Memory B cell (primary cell): ENCODE results near the gene MCOLN1.

ENCODE experiments used
- ATAC-seq: fragments of 150-1000 bp; cut with Tn5 transposase; 2 replicates; pipeline ENCODE4 v1.10.0; 2021; ENCODE audit warnings: low read depth, mild to moderate bottlenecking, moderate library complexity
- DNase-seq, 2 donors: peaks; one replicate each; pipeline ENCODE4 v3.0.0; 2022; ENCODE audit warnings: low spot score in 2 of 2
- H3K27ac Mint-ChIP-seq: one replicate; pipeline ENCODE4 v1.8.0; 2022; ENCODE audit warnings: mild to moderate bottlenecking, moderate library complexity, mixed read lengths
- H3K27me3 Mint-ChIP-seq: one replicate; pipeline ENCODE4 v1.8.0; 2022; ENCODE audit warnings: mixed read lengths
- H3K36me3 Mint-ChIP-seq: one replicate; pipeline ENCODE4 v1.8.0; 2022; ENCODE audit warnings: mild to moderate bottlenecking, mixed read lengths
- H3K4me1 Mint-ChIP-seq: one replicate; pipeline ENCODE4 v1.8.0; 2022; ENCODE audit warnings: mixed read lengths
- H3K4me3 Mint-ChIP-seq: one replicate; pipeline ENCODE4 v1.8.0; 2022; ENCODE audit warnings: mild to moderate bottlenecking, moderate library complexity, mixed read lengths
- H3K9me3 Mint-ChIP-seq: one replicate; pipeline ENCODE4 v1.8.0; 2022; ENCODE audit warnings: mixed read lengths

MCOLN1 gene

DNA sequence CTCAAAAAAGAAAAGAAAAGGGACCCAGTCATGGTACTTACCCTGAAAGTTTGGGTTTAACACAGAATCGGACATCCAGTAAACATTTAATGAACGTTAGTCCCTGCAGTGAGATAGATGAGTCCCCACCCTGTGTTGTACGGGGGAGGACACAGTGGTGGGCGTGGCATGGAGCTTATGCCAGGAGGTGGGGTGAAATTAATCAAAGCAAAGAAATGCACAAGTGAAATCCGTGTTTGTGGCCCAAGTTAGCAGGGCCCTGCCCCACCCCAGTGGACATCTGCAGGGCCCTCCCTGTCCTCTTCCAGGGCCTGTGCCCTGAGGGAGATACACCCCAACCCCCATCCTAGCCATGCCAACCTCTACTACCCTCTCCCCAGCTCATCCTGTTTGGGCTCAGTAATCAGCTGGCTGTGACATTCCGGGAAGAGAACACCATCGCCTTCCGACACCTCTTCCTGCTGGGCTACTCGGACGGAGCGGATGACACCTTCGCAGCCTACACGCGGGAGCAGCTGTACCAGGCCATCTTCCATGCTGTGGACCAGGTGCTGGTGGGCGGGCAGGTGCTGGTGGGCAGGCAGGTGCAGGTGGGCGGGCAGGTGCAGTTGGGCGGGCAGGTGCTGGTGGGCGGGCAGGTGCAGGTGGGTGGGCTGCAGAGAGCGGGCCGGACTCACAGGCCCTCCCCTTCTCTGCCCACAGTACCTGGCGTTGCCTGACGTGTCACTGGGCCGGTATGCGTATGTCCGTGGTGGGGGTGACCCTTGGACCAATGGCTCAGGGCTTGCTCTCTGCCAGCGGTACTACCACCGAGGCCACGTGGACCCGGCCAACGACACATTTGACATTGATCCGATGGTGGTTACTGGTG lies 3.9 kb downstream of the MCOLN1 start:
- no peak for ATAC-seq
- no peak for DNase-seq
- H3K4me3 Mint-ChIP-seq, result no peak overlapping the region
- no peak overlapping the region for H3K27ac Mint-ChIP-seq
- no peaks in the 10 kb centered on the region for H3K27me3 Mint-ChIP-seq
- H3K9me3 Mint-ChIP-seq, result no peaks in the 10 kb centered on the region
- H3K36me3 Mint-ChIP-seq, result peaks cover 7% of the 10 kb centered on the region
- H3K4me1 Mint-ChIP-seq, result peaks cover 14% of the 10 kb centered on the region

DNA sequence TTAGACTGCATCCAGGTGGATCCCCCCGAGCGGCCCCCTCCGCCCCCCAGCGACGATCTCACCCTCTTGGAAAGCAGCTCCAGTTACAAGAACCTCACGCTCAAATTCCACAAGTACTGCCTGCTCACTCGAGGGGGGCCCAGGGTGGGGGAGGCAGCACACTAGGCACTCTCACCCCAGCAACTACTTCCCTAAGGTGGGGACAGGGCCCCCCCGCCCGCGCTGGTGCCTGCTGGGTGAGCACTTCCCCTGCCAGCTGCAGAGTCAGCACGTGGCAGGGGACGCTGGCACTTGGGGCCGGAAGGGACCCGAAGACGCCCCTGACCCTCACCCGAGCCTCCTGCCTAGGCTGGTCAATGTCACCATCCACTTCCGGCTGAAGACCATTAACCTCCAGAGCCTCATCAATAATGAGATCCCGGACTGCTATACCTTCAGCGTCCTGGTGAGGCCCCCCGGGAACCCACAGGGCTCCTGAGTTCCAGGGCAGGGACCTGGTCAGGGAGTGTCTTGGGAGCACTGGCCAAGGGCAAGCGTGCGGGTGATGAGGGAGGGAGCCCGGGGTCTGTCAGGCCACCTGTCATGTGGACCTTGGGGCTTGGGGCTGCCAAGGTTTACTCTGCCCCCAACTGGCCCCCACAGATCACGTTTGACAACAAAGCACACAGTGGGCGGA lies 5.2 kb downstream of the MCOLN1 start:
- peaks cover 7% of the 10 kb centered on the region for H3K36me3 Mint-ChIP-seq
- H3K9me3 Mint-ChIP-seq, result no peaks in the 10 kb centered on the region
- no peaks in the 10 kb centered on the region for H3K27me3 Mint-ChIP-seq
- H3K4me3 Mint-ChIP-seq, result no peak overlapping the region
- peaks cover 5% of the 10 kb centered on the region for H3K4me1 Mint-ChIP-seq
- DNase-seq (no peak), ATAC-seq (peak; percentile 44)
- no peak overlapping the region for H3K27ac Mint-ChIP-seq

DNA sequence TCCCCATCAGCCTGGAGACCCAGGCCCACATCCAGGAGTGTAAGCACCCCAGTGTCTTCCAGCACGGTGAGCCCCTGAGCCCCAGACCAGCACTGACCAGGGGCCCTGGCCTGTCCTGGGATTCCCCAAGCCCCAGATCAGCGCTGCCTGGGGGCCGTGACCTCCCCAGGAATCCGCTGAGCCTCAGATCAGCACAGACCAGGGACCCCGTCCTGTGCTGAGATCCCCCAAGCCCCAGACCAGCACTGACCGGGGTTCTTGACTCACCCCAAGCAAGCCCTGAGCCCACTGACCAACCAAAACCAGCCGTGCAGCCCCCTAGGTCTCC lies 5.7 kb downstream of the MCOLN1 start:
- H3K27ac Mint-ChIP-seq, result no peak overlapping the region
- ATAC-seq, result no peak
- DNase-seq, result no peak
- H3K27me3 Mint-ChIP-seq, result no peaks in the 10 kb centered on the region
- H3K4me1 Mint-ChIP-seq, result peaks cover 8% of the 10 kb centered on the region
- no peak overlapping the region for H3K4me3 Mint-ChIP-seq
- no peaks in the 10 kb centered on the region for H3K9me3 Mint-ChIP-seq
- peaks cover 7% of the 10 kb centered on the region for H3K36me3 Mint-ChIP-seq

DNA sequence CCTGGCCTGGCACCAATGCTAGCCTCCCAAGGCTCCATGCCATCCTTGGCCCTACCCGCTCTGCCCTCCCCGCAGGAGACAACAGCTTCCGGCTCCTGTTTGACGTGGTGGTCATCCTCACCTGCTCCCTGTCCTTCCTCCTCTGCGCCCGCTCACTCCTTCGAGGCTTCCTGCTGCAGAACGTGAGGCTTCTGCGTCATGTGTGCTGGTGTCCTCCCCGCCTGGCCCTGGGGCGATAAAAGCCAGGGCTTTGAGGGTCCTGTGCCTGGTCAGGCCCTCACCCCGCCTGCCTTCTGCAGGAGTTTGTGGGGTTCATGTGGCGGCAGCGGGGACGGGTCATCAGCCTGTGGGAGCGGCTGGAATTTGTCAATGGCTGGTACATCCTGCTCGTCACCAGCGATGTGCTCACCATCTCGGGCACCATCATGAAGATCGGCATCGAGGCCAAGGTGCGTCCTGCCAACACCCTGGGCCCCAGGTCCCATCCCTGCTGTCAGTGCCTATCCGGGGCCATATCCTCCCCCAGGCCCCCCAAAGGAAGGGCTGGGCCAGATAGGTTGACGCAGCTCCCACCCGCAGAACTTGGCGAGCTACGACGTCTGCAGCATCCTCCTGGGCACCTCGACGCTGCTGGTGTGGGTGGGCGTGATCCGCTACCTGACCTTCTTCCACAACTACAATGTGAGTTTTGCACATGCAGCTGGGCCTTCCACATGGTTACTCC lies 6.3 kb downstream of the MCOLN1 start:
- no peak for ATAC-seq

DNA sequence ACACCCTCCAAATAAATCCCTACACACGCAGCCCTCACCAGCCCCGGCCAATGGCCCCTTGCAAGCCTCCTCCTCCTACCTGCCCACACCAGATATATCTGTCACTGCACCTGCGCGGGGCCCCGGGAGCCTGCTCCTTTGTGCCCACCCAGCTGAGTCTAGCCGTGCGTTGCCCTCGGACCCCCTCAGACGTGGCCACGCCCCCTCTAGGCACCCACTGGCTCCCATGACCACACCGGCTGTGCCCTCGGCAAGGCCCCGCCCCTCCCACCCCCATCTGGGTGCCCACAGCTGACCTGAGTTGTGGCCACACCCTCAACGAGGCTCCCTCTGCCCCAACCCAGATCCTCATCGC lies 6.8 kb downstream of the MCOLN1 start:
- DNase-seq (no peak), ATAC-seq (no peak)
- Mint-ChIP-seq H3K4me3 (no peak overlapping the region), H3K9me3 (no peaks in the 10 kb centered on the region), H3K27ac (no peak overlapping the region), H3K36me3 (peaks cover 7% of the 10 kb centered on the region), H3K27me3 (no peaks in the 10 kb centered on the region), H3K4me1 (peaks cover 5% of the 10 kb centered on the region)

More for the DNA sequence above, 6.3 kb downstream of the MCOLN1 start:
- no peak for DNase-seq
- Mint-ChIP-seq H3K36me3 (peaks cover 7% of the 10 kb centered on the region), H3K27me3 (no peaks in the 10 kb centered on the region), H3K27ac (no peak overlapping the region), H3K9me3 (no peaks in the 10 kb centered on the region), H3K4me1 (peaks cover 5% of the 10 kb centered on the region), H3K4me3 (no peak overlapping the region)

DNA sequence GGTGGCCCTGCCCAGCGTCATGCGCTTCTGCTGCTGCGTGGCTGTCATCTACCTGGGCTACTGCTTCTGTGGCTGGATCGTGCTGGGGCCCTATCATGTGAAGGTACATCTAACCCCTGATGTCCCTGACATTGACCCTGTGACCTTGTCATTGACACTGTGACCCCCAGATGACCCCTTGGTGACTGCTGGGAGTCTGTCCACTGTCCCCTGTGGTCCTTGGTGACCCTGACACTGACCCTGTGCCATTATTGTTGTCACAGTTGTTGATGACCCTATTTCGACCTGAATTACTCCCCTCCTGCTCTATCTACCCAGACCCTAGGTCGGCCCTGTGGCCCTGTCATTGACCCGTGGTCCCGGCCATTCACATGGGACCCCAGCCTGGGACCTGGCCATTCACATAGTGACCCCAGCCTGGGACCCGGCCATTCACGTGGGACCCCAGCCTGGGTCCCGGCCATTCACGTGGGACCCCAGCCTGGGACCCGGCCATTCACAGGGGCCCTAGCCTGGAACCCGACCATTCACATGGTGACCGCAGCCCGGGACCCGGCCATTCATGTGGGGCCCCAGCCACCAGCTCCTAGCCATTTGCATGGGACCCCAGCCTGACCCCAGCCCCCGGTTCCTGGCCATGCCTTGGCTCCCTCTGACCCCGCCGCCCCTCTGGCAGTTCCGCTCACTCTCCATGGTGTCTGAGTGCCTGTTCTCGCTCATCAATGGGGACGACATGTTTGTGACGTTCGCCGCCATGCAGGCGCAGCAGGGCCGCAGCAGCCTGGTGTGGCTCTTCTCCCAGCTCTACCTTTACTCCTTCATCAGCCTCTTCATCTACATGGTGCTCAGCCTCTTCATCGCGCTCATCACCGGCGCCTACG lies 7.4 kb downstream of the MCOLN1 start:
- DNase-seq (no peak), ATAC-seq (no peak)
- peaks cover 10% of the 10 kb centered on the region for H3K4me1 Mint-ChIP-seq
- H3K27ac Mint-ChIP-seq, result no peak overlapping the region
- peaks cover 7% of the 10 kb centered on the region for H3K36me3 Mint-ChIP-seq
- H3K9me3 Mint-ChIP-seq, result no peaks in the 10 kb centered on the region
- no peak overlapping the region for H3K4me3 Mint-ChIP-seq
- H3K27me3 Mint-ChIP-seq, result no peaks in the 10 kb centered on the region

DNA sequence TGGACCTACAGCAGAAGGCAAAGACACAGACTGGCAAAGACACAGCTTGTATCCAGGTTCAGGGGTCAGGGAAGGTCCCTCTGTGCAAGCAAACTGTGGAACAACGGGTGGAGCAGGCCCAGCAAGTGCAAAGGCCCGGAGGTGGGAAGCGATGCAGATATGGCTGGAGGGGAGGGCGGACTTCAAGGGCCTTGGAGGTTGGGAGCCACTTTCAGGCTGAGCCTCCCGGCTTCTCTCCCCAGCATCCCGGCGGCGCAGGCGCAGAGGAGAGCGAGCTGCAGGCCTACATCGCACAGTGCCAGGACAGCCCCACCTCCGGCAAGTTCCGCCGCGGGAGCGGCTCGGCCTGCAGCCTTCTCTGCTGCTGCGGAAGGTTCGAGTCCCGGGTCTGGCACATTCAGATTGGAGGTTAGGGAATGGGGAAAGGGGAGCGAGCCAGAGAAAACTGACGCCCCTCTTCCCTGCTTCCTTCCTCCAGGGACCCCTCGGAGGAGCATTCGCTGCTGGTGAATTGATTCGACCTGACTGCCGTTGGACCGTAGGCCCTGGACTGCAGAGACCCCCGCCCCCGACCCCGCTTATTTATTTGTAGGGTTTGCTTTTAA lies 11.0 kb downstream of the MCOLN1 start:
- ATAC-seq, result no peak
- no peaks in the 10 kb centered on the region for H3K9me3 Mint-ChIP-seq
- H3K4me3 Mint-ChIP-seq, result peak overlapping the region; percentile 94
- no peak for DNase-seq
- no peak overlapping the region for H3K27ac Mint-ChIP-seq
- no peaks in the 10 kb centered on the region for H3K27me3 Mint-ChIP-seq
- peaks cover 24% of the 10 kb centered on the region for H3K4me1 Mint-ChIP-seq
- H3K36me3 Mint-ChIP-seq, result peaks cover 6% of the 10 kb centered on the region

DNA sequence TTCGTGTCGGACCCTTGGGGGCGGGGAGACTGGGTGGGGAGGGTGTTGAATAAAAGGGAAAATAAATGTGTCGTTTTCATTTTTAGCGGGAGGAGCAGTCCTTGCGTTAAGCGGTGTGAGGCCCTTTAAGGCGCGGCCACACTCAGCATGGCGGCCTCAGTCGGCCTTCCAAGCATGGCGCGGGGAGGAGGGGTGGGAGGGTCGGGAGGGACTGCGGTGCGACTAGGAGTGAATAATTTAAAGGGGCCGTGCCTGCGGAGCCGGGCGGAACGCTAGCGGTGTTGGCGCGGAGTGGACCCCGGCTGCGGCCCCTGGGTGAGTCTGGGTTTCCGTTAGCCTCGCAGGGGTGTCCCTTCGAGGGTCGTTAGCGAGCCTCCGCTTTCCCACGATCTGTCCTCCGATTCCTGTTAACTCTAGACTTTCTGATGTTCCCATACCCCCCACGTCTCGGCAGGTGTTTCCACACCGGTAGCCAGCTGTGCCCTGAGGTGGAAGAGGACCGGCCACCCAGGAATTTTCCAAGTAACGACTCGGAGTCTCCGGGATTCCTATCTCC lies 11.6 kb downstream of the MCOLN1 start:
- H3K36me3 Mint-ChIP-seq, result peaks cover 9% of the 10 kb centered on the region
- H3K27me3 Mint-ChIP-seq, result no peaks in the 10 kb centered on the region
- H3K4me3 Mint-ChIP-seq, result peak overlapping the region; percentile 94
- ATAC-seq (peak; percentile 57), DNase-seq (peak; percentile 66 to 71)
- peaks cover 24% of the 10 kb centered on the region for H3K4me1 Mint-ChIP-seq
- peak overlapping the region; percentile 90 for H3K27ac Mint-ChIP-seq
- H3K9me3 Mint-ChIP-seq, result no peaks in the 10 kb centered on the region

DNA sequence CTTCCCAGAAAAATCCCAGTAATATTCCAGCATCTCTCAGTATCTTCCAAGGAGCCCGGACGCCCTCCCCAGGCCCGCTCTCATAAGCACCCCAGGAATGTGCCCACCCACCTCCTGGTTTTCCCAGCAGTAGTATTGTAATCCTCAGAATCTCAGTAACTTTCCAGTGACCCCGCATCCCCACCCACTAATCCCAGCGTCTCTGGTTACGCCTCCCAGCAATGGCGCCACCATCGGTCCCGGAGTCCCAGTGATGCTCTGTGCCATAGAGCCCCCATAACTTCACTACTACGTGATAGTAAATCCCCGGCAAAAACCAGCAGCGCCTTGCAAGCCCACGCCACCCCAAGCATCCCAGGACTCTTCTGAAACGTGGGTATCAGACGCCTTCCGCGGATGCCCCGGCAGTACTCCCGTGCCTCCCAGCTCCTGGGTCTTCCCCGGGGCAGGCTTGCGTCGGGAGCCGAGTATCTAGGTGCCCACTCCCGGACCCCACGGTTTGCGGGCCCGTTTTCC lies 12.2 kb downstream of the MCOLN1 start:
- H3K4me1 Mint-ChIP-seq, result peaks cover 24% of the 10 kb centered on the region

DNA sequence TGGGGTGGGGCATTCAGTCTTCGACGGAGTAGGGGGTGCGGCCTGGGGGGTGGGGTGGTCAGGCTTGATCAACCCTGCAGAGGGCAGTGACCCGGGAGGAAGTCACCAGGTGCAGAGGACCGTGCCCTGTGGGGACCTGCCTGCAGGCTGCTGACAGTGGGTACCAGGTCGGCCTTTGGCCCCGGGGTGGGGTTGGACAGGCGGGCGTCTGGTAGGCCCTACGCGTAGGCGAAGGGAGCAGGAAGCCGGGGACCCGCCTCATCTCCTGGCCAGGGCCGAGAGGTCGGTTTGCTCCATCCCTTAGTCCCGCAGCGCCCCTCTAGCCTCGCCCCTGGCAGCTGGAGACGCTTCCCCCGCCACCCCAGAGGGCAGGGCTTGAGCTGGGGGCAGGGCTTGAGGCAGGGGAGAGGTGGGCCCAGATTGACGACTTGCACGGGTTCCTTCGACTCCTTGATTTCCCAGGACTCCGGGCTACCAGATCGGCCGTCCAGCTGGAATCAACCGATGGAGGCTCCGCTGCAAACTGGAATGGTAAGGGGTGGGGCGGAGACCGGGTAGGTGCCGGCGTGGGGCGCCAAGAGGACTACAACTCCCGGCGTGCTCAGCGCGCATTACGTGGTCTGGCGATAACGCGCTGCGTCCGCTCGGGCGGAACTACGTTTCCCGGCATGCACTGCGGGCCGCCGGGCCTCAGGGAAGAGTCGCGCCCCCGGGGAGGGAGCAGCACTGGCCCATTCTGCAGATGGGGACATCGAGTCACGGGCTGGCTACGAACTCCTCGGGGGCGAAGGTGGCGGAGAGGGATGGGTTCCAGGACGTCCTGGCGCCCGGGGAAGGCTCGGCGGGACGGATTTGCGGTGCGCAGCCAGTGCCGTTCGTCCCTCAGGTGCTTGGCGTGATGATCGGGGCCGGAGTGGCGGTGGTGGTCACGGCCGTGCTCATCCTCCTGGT lies 12.9 kb downstream of the MCOLN1 start, which contains the start of gene PNPLA6:
PNPLA6 (plus strand) TSS at position 671 of the 951 bp plus-strand sequence; CDS start at position 743, 72 bp downstream.
- ATAC-seq, result peak; percentile 75
- Mint-ChIP-seq H3K9me3 (no peaks in the 10 kb centered on the region), H3K4me3 (peak within 1 kb of the TSS; percentile 94), H3K27me3 (no peaks in the 10 kb centered on the region), H3K36me3 (peaks cover 11% of the 10 kb centered on the region), H3K4me1 (peaks cover 24% of the 10 kb centered on the region), H3K27ac (peak within 1 kb of the TSS; percentile 90)
- peak; percentile 92 to 98 for DNase-seq

More for the DNA sequence above, 12.2 kb downstream of the MCOLN1 start:
- ATAC-seq, result peak; percentile 12
- Mint-ChIP-seq H3K27ac (peak overlapping the region; percentile 90), H3K36me3 (peaks cover 7% of the 10 kb centered on the region), H3K9me3 (no peaks in the 10 kb centered on the region), H3K4me3 (peak overlapping the region; percentile 94), H3K27me3 (no peaks in the 10 kb centered on the region)
- DNase-seq, result peak in 1 of 2 donors; percentile 48

DNA sequence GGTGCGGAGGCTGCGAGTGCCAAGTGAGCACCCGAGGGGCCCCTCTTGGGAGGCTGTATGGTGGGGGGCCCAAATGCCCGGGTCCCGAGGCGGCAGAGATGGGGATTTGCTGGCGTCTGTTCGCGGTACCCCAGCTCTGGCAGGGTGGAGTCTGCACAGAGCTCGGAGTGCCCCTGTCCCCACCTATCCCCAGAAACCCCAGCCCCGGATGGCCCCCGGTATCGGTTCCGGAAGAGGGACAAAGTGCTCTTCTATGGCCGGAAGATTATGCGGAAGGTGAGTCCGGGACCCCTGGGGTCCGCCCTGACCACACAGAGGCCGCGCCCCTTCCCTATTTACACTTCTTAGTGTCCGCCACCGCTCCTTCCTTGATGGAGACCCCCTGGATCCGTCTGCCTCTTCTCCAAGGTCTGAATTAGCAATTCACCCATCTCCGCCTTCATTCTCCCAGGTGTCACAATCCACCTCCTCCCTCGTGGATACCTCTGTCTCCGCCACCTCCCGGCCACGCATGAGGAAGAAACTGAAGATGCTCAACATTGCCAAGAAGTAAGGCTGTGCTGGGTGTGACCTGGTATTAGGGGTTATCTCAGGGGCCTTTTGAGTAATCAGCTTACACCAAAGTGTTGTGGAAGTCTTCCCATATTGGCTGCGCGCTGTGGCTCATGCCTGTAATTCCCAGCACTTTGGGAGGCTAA lies 13.7 kb downstream of the MCOLN1 start:
- Mint-ChIP-seq H3K4me3 (peak overlapping the region; percentile 94), H3K4me1 (peaks cover 24% of the 10 kb centered on the region), H3K9me3 (no peaks in the 10 kb centered on the region), H3K36me3 (peaks cover 12% of the 10 kb centered on the region), H3K27me3 (no peaks in the 10 kb centered on the region), H3K27ac (peak overlapping the region; percentile 90)
- ATAC-seq (peak; percentile 1), DNase-seq (no peak)
